ENCODE measurements around the gene TMPRSS3.

TMPRSS3 gene

GRCh38 chr21:42375506-42375905, 20.3 kb downstream of the TMPRSS3 start:
- no peaks in the 10 kb centered on the region for H3K9me3 ChIP-seq
- H3K4me1 ChIP-seq (ENCODE audit: control insufficient read depth in 1 of 2, insufficient read depth in 1 of 2, low read depth in 1 of 2, low read length in 1 of 2): no peaks in the 10 kb centered on the region
- no peak overlapping the region for H3K4me3 ChIP-seq (ENCODE audit: low read depth in 1 of 2, low read length in 1 of 2)
- no peak for TF ChIP-seq CTCF (IDR thresholded peaks at IDR 0.05)
- H3K27me3 ChIP-seq: peaks cover 12% of the 10 kb centered on the region
- no peaks in the 10 kb centered on the region for H3K36me3 ChIP-seq
- H3K27ac ChIP-seq: no peak overlapping the region

GRCh38 chr21:42374864-42375499, 20.9 kb downstream of the TMPRSS3 start:
- no peak for TF ChIP-seq CTCF (IDR thresholded peaks at IDR 0.05)
- Histone ChIP-seq H3K4me1 (ENCODE audit: control insufficient read depth in 1 of 2, insufficient read depth in 1 of 2, low read depth in 1 of 2, low read length in 1 of 2) (no peaks in the 10 kb centered on the region), H3K36me3 (no peaks in the 10 kb centered on the region), H3K27ac (no peak overlapping the region), H3K27me3 (peaks cover 12% of the 10 kb centered on the region), H3K9me3 (no peaks in the 10 kb centered on the region), H3K4me3 (ENCODE audit: low read depth in 1 of 2, low read length in 1 of 2) (no peak overlapping the region)

- Histone ChIP-seq H3K36me3 (no peaks in the 10 kb centered on the region), H3K27ac (no peak overlapping the region), H3K27me3 (peaks cover 12% of the 10 kb centered on the region), H3K4me1 (ENCODE audit: control insufficient read depth in 1 of 2, insufficient read depth in 1 of 2, low read depth in 1 of 2, low read length in 1 of 2) (no peaks in the 10 kb centered on the region), H3K4me3 (ENCODE audit: low read depth in 1 of 2, low read length in 1 of 2) (no peak overlapping the region), H3K9me3 (no peaks in the 10 kb centered on the region)
- no peak for TF ChIP-seq CTCF (IDR thresholded peaks at IDR 0.05)
Observed at GRCh38 chr21:42374457-42374856, 21.4 kb downstream of the TMPRSS3 start.

- no peaks in the 10 kb centered on the region for H3K36me3 ChIP-seq
- no peak for TF ChIP-seq CTCF (IDR thresholded peaks at IDR 0.05)
- no peaks in the 10 kb centered on the region for H3K9me3 ChIP-seq
- H3K4me1 ChIP-seq (ENCODE audit: control insufficient read depth in 1 of 2, insufficient read depth in 1 of 2, low read depth in 1 of 2, low read length in 1 of 2): no peaks in the 10 kb centered on the region
- no peak overlapping the region for H3K27ac ChIP-seq
- H3K27me3 ChIP-seq: peaks cover 12% of the 10 kb centered on the region
- no peak overlapping the region for H3K4me3 ChIP-seq (ENCODE audit: low read depth in 1 of 2, low read length in 1 of 2)
Observed at GRCh38 chr21:42373908-42374455, 21.9 kb downstream of the TMPRSS3 start.

GRCh38 chr21:42373196-42373907, 22.5 kb downstream of the TMPRSS3 start:
- Histone ChIP-seq H3K4me3 (ENCODE audit: low read depth in 1 of 2, low read length in 1 of 2) (no peak overlapping the region), H3K4me1 (ENCODE audit: control insufficient read depth in 1 of 2, insufficient read depth in 1 of 2, low read depth in 1 of 2, low read length in 1 of 2) (no peaks in the 10 kb centered on the region), H3K27ac (no peak overlapping the region), H3K9me3 (no peaks in the 10 kb centered on the region), H3K36me3 (no peaks in the 10 kb centered on the region), H3K27me3 (peaks cover 12% of the 10 kb centered on the region)
- no peak for TF ChIP-seq CTCF (IDR thresholded peaks at IDR 0.05)
